HG03469 (cell line): ENCODE results near the gene TFF3.

ENCODE experiments used
- ATAC-seq: cut with Tn5 transposase; IDR thresholded peaks from one replicate; pipeline ENCODE4 v1.9.1; 2021; ENCODE audit warnings: mild to moderate bottlenecking, moderate library complexity, moderate number of reproducible peaks; ENCODE audit not compliant: unreplicated experiment

The TFF3 gene

GRCh38 chr21:42324896-42325295 is 9.7 kb upstream of the TFF3 start:
- no peak for ATAC-seq

- no peak for ATAC-seq
These were observed 6.6 kb upstream of the TFF3 start for GRCh38 chr21:42321845-42322244.

- no peak for ATAC-seq
These were observed 6.0 kb upstream of the TFF3 start for GRCh38 chr21:42321231-42321630.

- ATAC-seq, result no peak
These were observed 5.6 kb upstream of the TFF3 start for GRCh38 chr21:42320791-42321190.

GRCh38 chr21:42319851-42320572 is 4.8 kb upstream of the TFF3 start:
- no peak for ATAC-seq

- ATAC-seq, result no peak
These were observed 4.2 kb upstream of the TFF3 start for GRCh38 chr21:42319376-42319775.

- no peak for ATAC-seq
These were observed 2.9 kb upstream of the TFF3 start for GRCh38 chr21:42317826-42318746.

DNA sequence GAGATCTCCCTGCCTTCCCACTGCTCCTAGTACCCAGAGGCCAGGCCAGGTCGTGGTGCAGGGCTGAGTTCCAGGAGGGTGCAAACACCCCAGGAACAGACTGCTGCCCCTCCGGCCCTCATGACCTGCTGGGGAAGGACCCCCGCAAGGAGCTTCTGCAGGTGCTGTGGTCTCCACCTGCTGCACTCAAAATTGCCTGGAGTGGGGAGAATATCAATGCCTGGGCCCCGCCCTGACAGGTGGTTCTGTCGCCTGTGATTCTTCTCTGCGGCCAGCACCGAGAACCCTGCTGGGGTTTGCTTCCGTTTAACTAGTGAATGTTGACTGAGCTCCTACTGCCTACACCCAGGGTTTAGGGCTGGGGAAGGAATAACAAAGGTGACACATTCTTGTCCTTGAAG is 2.1 kb upstream of the TFF3 start:
- ATAC-seq, result no peak

GRCh38 chr21:42316891-42317290 is 1.7 kb upstream of the TFF3 start:
- no peak for ATAC-seq

GRCh38 chr21:42314616-42315295 is 453 bp downstream of the TFF3 start:
- no peak for ATAC-seq

GRCh38 chr21:42313501-42313969 is 1.7 kb downstream of the TFF3 start:
- no peak for ATAC-seq

- ATAC-seq, result no peak
These were observed 2.5 kb downstream of the TFF3 start for GRCh38 chr21:42312626-42313104.

- ATAC-seq, result no peak
These were observed 3.2 kb downstream of the TFF3 start for GRCh38 chr21:42311816-42312625.

- ATAC-seq, result no peak
These were observed 4.0 kb downstream of the TFF3 start for GRCh38 chr21:42311160-42311559.

GRCh38 chr21:42310411-42311001 is 4.7 kb downstream of the TFF3 start:
- ATAC-seq, result no peak

DNA sequence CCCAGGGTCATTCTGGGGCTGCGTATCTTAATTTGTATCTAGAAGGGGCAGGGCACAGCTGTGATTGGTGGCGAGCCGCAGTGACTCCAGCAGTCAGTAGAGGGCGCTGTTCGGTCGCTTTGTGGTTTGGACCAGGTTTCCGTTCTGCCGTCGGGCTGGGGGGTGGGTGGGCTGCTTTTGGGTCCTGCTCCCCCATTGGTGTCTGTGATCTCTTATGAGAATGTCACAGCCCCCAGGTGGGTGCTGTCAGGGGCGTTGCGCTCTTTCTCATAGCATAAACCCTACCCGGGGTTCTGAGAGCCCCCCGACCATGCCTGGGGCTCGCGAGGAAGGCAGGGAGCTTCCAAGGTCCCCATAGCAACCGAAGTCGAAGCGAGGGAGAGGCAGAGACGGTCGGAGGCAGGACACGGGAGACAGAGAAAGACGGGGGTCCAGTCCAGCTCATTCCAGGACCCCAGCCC is 5.4 kb downstream of the TFF3 start:
- no peak for ATAC-seq

GRCh38 chr21:42308914-42309752 is 6.1 kb downstream of the TFF3 start:
- no peak for ATAC-seq

DNA sequence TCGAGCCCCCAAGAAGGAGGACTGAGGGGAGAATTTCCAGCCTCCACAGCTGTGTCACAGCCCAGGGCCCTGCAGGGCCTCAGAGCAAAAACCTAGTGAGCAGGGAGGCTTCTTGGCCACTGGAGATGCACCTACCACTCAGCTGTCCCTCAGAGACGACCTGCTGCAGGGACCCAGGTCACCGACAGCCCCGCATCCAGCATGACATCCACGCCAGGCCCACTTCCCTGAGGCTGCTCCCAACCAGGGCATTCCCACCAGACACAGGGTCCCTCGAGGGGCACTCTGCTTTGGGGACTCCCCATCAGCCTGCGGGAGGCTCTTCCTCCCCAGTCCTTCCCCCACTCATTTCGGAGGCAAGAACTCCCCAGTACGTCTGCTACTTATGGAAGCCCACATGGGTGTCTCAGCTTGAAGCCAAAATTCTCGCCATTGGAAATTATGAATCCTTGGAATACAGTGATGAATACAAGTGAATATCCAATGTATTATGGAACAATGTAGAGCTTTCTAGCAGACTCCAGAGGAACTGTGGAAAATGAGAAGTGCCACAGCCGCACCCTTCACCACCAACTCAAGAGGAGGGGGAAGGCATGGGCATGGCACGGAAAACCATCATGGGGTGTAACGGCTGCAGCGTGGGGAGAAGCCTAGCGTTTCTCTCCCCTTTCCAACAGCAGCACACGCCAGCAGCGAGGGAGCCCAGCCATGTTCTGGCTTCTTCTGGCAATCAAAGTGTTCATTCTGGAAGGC is 6.9 kb downstream of the TFF3 start:
- no peak for ATAC-seq
